Activated naive CD4-positive, alpha-beta T cell treated with Interleukin-2 at 50 U/mL for 16 hours (primary cell): Measurements from ENCODE around the gene INTS11.
"Not testable (repeated sequence)": the region's sequence is repeated elsewhere in the genome, so short reads cannot be mapped to it uniquely, and the experiment has no call there.

Source experiments
- DNase-seq: peaks from one replicate; pipeline ENCODE4 v3.0.0-alpha.2; 2020

Gene INTS11

GRCh38 chr1:1329304-1330210 lies 5.1 kb upstream of the INTS11 start:
- DNase-seq = no peak

GRCh38 chr1:1328254-1328653 lies 3.8 kb upstream of the INTS11 start:
- no peak for DNase-seq

GRCh38 chr1:1327291-1327690 lies 2.8 kb upstream of the INTS11 start:
- no peak for DNase-seq

DNA sequence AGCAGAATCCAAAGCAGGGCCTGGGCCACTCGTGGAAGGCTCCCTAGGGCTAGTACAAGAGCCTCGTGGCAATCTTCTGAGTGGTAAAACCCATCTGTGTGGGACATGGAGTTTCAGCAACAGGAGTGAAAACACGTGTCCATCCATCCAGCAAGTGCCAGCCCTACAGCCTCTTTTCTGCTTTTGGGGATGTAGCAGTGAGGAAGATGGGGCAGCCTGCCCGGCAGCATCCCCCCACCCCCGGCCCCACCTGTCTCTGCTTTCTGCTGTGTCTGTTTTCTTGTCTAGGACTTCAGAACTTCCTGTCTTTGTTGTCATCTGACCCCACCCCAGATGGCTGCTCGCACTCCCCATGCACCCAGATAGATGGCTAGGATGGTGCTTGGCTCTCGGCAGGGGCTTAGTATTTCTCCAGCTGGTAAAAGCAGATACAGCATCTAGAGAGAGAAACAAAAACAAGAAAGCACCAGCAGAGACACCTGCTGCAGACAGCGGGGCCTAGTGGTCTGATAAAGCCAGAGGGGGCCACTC lies 1.7 kb upstream of the INTS11 start:
- no peak for DNase-seq

DNA sequence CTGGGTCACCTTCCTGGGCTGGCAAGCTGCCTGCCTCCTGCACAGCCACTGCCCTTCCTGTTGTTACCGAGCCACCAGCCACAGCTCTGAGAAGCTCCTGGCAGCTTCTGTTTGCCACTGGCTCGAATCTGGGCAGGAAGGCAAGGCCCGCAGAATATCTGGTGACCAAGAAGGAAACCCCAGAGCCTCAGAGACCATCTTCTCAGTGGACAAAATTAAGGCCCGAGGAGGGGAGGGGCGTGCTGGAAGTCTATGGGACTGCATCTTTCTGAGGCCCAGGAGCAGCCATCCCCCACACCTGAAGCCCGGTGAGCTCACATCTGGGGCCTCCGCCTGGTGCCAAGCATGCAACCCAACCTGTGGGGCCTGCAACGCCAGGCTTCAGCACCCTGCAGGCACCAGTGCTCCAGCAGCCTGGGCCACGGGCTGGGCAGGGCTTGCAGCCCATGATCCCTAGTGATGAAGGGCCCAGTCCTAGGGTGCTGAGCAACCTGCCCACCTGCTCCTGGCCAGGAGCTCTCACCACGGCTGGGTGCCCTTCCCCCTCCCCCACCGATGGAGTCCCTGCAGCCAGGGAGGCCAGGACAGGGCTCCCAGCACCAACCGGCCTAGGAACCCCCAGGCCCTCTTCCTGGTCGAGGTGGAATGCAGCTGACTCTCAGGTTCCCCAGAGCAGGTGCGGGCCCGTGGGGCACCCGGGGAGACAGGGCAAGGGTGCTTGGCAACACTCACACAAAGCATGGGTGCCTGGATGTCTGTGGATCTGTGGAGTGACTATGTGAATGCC lies 1.0 kb upstream of the INTS11 start:
- DNase-seq = no peak

- no peak for DNase-seq
Measured at GRCh38 chr1:1324084-1324523, 356 bp downstream of the INTS11 start.

GRCh38 chr1:1322952-1323351 lies 1.5 kb downstream of the INTS11 start:
- no peak for DNase-seq

DNA sequence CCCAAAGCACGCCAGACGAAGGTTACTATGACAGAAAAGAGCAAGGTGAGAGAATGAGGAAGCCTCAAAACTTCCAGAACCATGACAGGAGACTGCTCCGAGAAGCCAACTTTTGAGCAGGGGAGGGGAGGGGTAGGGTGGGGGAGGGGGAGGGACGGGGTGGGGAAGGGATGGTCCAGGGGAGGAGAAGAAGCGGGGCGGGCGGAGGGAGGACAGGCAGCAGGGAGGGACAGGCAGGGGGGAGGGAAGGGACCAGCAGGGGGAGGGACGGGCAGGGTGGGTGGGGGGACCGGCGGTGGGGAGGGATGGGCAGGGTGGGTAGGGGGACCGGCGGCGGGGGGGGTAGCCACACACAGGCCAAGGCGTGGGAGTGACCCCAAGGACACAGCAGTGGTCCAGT lies 2.0 kb downstream of the INTS11 start:
- no peak for DNase-seq

DNA sequence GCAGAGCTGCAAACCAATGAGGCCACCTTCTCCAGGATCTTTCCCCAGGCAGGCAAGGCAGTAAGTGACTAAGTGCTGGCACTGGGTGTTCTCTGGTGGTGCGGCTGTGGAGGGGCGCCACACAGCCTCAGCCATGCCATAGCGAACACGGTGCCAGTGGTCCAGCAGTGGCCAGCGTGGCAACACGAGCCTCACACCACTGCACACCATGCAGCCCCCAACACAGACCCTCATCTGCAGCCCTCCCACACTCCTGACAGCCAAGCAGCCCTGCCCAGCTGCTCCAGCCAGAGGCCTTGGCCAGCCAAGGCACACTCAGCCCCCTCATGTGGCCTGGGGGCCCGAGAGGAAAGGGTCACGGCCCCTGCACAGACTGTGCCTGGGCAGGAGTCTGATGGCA lies 3.0 kb downstream of the INTS11 start:
- no peak for DNase-seq

DNA sequence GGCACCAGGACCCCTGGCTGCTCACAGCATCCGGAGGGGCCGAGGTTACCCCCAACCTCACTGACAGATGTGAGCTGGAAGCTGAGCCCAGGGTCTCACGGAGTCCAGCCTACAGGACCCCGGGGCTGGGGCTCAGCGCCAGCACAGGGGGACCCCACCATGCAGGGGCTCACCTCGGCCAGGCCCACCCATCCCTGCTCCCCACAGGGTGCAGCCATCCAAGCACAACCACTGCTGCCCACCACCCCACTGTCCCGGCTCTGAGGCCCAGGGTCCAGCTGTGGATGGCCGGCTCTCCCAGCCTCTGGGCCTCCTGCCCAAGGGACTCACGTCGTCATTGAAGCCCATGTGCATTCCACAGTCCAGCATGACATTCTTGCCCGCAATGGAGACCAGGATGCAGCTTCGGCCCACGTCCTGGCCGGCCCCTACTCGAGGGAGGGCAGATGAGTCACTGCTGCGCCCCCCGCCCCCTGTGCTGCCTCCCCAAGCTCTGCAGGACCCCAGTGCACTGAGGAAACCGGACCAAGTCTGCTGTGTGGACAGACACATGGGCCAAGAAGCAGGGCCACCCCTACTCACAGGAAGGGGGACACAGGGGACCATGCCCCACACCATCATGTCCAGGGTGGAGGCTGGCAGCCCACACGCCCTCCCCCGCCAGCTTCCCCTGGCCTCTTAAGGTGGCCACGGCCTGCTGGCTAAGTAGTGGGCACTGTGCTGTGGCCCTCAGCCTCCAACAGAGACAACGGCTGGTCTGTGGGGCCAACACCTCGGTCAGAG lies 3.6 kb downstream of the INTS11 start:
- DNase-seq = no peak

- no peak for DNase-seq
Measured at GRCh38 chr1:1319646-1319941, 4.9 kb downstream of the INTS11 start.

DNA sequence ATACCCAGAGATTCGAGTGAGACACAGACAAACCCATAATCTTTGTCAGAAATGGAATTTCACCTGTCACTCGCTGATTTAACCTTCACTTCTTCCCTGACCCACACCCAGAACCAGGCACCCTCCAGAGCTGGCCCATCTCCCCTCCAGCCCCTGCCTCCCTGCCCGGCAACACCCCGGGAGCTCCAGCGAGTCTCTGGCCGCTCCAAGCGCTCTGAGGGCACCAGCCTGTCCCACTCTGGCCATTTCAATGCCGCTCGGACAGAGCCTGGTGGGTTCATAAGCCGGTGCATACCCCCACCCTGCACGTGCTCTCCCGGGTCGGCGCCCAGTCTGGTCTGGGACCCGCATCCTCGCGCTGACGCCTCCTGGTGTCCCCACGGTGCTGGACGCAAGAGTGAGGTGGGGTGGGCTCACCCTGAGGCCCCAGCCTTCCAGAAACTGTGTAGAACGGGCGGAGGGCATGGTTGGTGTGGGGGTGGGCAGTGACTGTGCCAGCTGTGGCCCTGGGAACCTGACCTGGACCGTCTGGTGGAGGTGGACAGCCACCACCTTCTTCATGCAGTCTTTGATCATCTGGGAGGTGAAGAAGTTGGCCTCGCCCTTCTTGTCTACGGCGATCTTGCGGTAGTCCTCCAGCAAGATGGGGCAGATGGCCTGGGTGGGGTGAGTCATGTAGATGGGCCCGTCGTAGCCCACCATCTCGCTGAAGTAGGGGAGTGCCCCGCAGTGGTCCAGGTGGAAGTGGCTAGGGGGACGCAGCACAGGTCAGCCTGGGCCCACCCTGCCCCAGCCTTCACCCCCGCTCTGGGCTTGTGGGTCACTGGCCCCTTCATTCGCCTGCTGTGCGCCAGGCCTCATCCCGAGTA lies 5.4 kb downstream of the INTS11 start:
- DNase-seq = no peak

- DNase-seq = no peak
Measured at GRCh38 chr1:1318131-1318652, 6.3 kb downstream of the INTS11 start.

GRCh38 chr1:1317420-1317819 lies 7.0 kb downstream of the INTS11 start:
- DNase-seq = no peak

GRCh38 chr1:1316199-1316598 lies 8.3 kb downstream of the INTS11 start:
- not testable (repeated sequence) for DNase-seq

GRCh38 chr1:1315435-1315954 lies 9.0 kb downstream of the INTS11 start:
- DNase-seq = no peak

DNA sequence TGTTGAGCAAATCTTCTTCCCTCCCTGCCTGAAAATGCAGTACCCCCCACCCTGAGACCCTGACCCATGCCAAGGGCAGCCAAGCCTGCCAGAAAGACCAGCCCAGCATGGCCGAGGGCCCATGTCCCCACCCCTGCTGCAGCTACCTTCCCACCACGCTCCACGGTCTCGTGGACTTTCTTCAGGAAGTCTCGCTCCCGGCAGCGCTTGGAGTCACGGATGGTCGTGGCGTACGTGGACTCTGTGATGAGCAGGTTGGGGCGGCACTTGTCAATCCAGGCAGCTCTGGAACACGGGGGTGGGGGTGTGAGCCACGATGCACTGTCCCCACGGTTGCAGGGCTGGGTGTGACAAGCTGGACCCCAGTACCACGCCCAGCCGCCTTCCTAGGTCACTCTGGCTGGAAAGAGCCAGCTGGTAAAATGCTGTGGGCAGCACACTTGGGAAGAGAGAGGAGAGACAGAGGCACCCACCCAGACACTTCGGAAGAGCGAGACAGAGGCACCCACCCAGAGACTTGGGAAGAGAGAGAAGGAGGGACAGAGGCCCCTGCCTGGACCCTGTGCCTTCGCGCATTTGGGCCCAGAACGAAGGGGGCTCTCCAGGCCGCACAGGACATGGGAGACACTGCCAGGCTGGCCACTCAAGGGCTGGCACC lies 9.7 kb downstream of the INTS11 start:
- DNase-seq = no peak

- DNase-seq = no peak
Measured at GRCh38 chr1:1314237-1314586, 10.2 kb downstream of the INTS11 start.

GRCh38 chr1:1313500-1314236 lies 10.8 kb downstream of the INTS11 start:
- DNase-seq = no peak
